GM12878 (cell line): ENCODE measurements around the gene PDZK1IP1. TPM values are rescaled to one million over a fixed set of nuclear protein-coding genes. Genes with fewer than 3 reads are reported as not detected.

ENCODE experiments used
- ATAC-seq: fragments of 200-7000 bp; cut with Tn5 transposase; 3 replicates; pipeline ENCODE4 v1.9.1; 2020; ENCODE audit warnings: mild to moderate bottlenecking, moderate library complexity
- BruUV-seq: library from RNA; stranded (reverse); fragments of 400-500 nt; replicated peaks from 2 replicates; lab custom pipeline; 2021; lab: Mats Ljungman, UMichigan
- CTCF ChIA-PET: fragments of 300-600 bp; sonication (Branson Sonifier 250); formaldehyde crosslinking; extraction: SDS; loops from one replicate; lab custom pipeline; 2021; ENCODE audit warnings: inconsistent platforms; lab: Yijun Ruan, JAX
- POLR2A ChIA-PET: fragments of 350-600 bp; formaldehyde crosslinking; extraction: SDS; loops from one replicate; lab custom pipeline; 2021; ENCODE audit warnings: inconsistent platforms; lab: Charles Lee
- RAD21 ChIA-PET: fragments of 300-600 bp; sonication (Branson Sonifier 250); formaldehyde crosslinking; loops from one replicate; lab custom pipeline; 2023; ENCODE audit warnings: antibody characterized with exemption; ENCODE audit not compliant: unreplicated experiment; lab: Charles Lee
- SMC1A ChIA-PET: fragments of 300-600 bp; sonication (Branson Sonifier 250); formaldehyde crosslinking; loops from one replicate; lab custom pipeline; 2023; ENCODE audit not compliant: unreplicated experiment, uncharacterized antibody; lab: Charles Lee
- DNase-seq: peaks from one replicate; pipeline ENCODE4 v3.0.0-alpha.2; 2011; ENCODE audit warnings: low read depth, low spot score
- FAIRE-seq: peaks from 3 replicates; lab custom pipeline; 2011; peaks lifted over from hg19 to GRCh38; lab: Jason Lieb, UNC
- H2AFZ ChIP-seq: 2 replicates; pipeline ENCODE4 v1.6.0; 2011; ENCODE audit warnings: low read depth, low read length, control low read depth; ENCODE audit not compliant: control insufficient read depth
- H3K27ac ChIP-seq: 2 replicates; pipeline ENCODE4 v1.5.1; 2011; ENCODE audit warnings: control low read depth; ENCODE audit not compliant: control insufficient read depth, insufficient read depth
- H3K27me3 ChIP-seq, 2 experiments: replicated peaks in 1 of 2; 2 replicates each; pipeline versions ENCODE4 v1.6.0 to v1.6.1; 2011; ENCODE audit warnings: low read length in 1 of 2; ENCODE audit not compliant: control insufficient read depth in 2 of 2, insufficient read depth in 2 of 2
- H3K36me3 ChIP-seq, 2 experiments: 2 replicates each; pipeline ENCODE4 v1.5.1; 2011; ENCODE audit warnings: low read length in 1 of 2; ENCODE audit not compliant: control insufficient read depth in 2 of 2, insufficient read depth in 2 of 2
- H3K4me1 ChIP-seq: 2 replicates; pipeline ENCODE4 v1.6.1; 2011; ENCODE audit warnings: mild to moderate bottlenecking, low read length, moderate library complexity, mixed read lengths; ENCODE audit not compliant: control insufficient read depth, insufficient read depth
- H3K4me2 ChIP-seq: 2 replicates; pipeline ENCODE4 v1.6.0; 2011; ENCODE audit warnings: control low read depth; ENCODE audit not compliant: control insufficient read depth, insufficient read depth
- H3K4me3 ChIP-seq: fragments of 200-600 bp; sonication (generic); 2 replicates; pipeline ENCODE4 v1.5.1; 2016
- H3K79me2 ChIP-seq: 2 replicates; pipeline ENCODE4 v1.6.0; 2011; ENCODE audit warnings: low read length; ENCODE audit not compliant: control insufficient read depth, insufficient read depth
- H3K9ac ChIP-seq: 2 replicates; pipeline ENCODE4 v1.8.0; 2011; ENCODE audit warnings: low read length, control low read depth, mixed read lengths; ENCODE audit not compliant: control insufficient read depth, insufficient read depth
- H3K9me3 ChIP-seq: replicated peaks from 3 replicates; pipeline ENCODE4 v1.5.1; 2011; ENCODE audit warnings: mild to moderate bottlenecking, low read length; ENCODE audit not compliant: control insufficient read depth, insufficient read depth
- H4K20me1 ChIP-seq: 2 replicates; pipeline ENCODE4 v1.6.0; 2011; ENCODE audit not compliant: control insufficient read depth, insufficient read depth
- ASH2L ChIP-seq: fragments of 300-600, 200-600 bp; sonication (generic); IDR thresholded peaks from 2 replicates; pipeline ENCODE4 v1.6.1; 2017; ENCODE audit warnings: low read depth, mild to moderate bottlenecking, borderline replicate concordance
- BCL11A ChIP-seq: IDR thresholded peaks from 2 replicates; pipeline ENCODE4 v1.6.1; 2011; ENCODE audit warnings: low read depth, low read length
- IKZF1 ChIP-seq: fragments of 450-650 bp; conservative IDR thresholded peaks from 2 replicates; pipeline ENCODE4 v1.6.1; 2017; ENCODE audit warnings: antibody characterized with exemption, mild to moderate bottlenecking
- MYB ChIP-seq: fragments of 150-350 bp; IDR thresholded peaks from 2 replicates; pipeline ENCODE4 v1.6.1; 2014; ENCODE audit warnings: mild to moderate bottlenecking, low read depth, low read length, borderline replicate concordance
- NKRF ChIP-seq: fragments of 450-650 bp; conservative IDR thresholded peaks from 2 replicates; pipeline ENCODE4 v1.6.1; 2017; ENCODE audit warnings: mild to moderate bottlenecking, moderate library complexity
- RCOR1 ChIP-seq: conservative IDR thresholded peaks from 2 replicates; pipeline ENCODE4 v1.6.1; 2012; ENCODE audit warnings: low read depth, low read length, improper control_type of control experiment
- SMAD5 ChIP-seq: IDR thresholded peaks from 2 replicates; pipeline ENCODE4 v1.6.1; 2016; ENCODE audit warnings: antibody characterized with exemption, low read depth
- TAF1 ChIP-seq: IDR thresholded peaks from 2 replicates; pipeline ENCODE4 v1.6.1; 2011; ENCODE audit warnings: mild to moderate bottlenecking, low read depth, low read length, borderline replicate concordance
- ZBTB40 ChIP-seq: fragments of 450-650 bp; IDR thresholded peaks from 2 replicates; pipeline ENCODE4 v1.6.1; 2016; ENCODE audit warnings: mild to moderate bottlenecking, moderate library complexity, borderline replicate concordance
- WGBS: methylation state at CpG from one replicate; pipeline ENCODE4 v1.1.6; 2016; ENCODE audit warnings: low lambda C conversion rate; ENCODE audit not compliant: insufficient replicate concordance, insufficient coverage; ENCODE audit errors: missing lambda C conversion rate; 5-methylcytosine and 5-hydroxymethylcytosine counted together
- in situ Hi-C: fragments of 300-500 bp; cut with MboI; formaldehyde crosslinking; loops from 9 replicates; pipeline ENCODE4 v1.14.3; 2018; ENCODE audit warnings: mixed read lengths
- intact Hi-C: fragments of 100-400 bp; cut with micrococcal nuclease; formaldehyde crosslinking; loops from one replicate; pipeline ENCODE4 v1.14.2; 2022; ENCODE audit not compliant: unreplicated experiment
- polyA plus RNA-seq, 11 experiments: library from polyadenylated mRNA; depleted of rRNA in 4 of 11; unstranded in 6 of 11; stranded (reverse) in 5 of 11; fragments of >200 nt; fragmentation: Nextera tagmentation in 4 of 11; fragmentation: Illumina TruSeq in 1 of 11; extraction: Ambion mirVana in 4 of 11; extraction: Trizol in 1 of 11; gene quantifications; 1 replicate in 1 of 11; 2 replicates in 10 of 11; pipeline versions ENCODE4 v1.2.1 to v1.2.3, GENCODE V29; 2011 to 2016; ENCODE audit warnings: inconsistent platforms in 2 of 11, missing spikeins in 2 of 11, low read depth in 1 of 11
- total RNA-seq, 4 experiments: library from RNA; depleted of rRNA in 3 of 4; stranded (reverse); fragments of >200 nt in 3 of 4; fragmentation: Illumina TruSeq in 1 of 4; extraction: Trizol in 1 of 4; gene quantifications; 2 replicates each; pipeline versions ENCODE4 v1.2.1 to v1.2.3, GENCODE V29; 2013 to 2021
- TF ChIP-seq, protein P1 (sequence below): IDR thresholded peaks from 2 replicates; pipeline ENCODE4 v1.6.1; 2012; ENCODE audit warnings: mild to moderate bottlenecking, low read depth, low read length

PDZK1IP1 gene
- total and polyA plus RNA-seq, 10 of the 15 experiments (the other 5 are each of a cell fraction or from before 2014, with no cell fraction given) = not detected

- H3K27ac ChIP-seq = no peak overlapping the region
- TF ChIP-seq MYB (no peak), ASH2L (no peak), TAF1 (no peak), ZBTB40 (no peak), IKZF1 (no peak), NKRF (no peak), RCOR1 (no peak), SMAD5 (no peak), BCL11A (no peak)
- TF ChIP-seq, protein P1, sequence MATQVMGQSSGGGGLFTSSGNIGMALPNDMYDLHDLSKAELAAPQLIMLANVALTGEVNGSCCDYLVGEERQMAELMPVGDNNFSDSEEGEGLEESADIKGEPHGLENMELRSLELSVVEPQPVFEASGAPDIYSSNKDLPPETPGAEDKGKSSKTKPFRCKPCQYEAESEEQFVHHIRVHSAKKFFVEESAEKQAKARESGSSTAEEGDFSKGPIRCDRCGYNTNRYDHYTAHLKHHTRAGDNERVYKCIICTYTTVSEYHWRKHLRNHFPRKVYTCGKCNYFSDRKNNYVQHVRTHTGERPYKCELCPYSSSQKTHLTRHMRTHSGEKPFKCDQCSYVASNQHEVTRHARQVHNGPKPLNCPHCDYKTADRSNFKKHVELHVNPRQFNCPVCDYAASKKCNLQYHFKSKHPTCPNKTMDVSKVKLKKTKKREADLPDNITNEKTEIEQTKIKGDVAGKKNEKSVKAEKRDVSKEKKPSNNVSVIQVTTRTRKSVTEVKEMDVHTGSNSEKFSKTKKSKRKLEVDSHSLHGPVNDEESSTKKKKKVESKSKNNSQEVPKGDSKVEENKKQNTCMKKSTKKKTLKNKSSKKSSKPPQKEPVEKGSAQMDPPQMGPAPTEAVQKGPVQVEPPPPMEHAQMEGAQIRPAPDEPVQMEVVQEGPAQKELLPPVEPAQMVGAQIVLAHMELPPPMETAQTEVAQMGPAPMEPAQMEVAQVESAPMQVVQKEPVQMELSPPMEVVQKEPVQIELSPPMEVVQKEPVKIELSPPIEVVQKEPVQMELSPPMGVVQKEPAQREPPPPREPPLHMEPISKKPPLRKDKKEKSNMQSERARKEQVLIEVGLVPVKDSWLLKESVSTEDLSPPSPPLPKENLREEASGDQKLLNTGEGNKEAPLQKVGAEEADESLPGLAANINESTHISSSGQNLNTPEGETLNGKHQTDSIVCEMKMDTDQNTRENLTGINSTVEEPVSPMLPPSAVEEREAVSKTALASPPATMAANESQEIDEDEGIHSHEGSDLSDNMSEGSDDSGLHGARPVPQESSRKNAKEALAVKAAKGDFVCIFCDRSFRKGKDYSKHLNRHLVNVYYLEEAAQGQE = no peak
- TF ChIP-seq, all 136 proteins: peak for 0
- intact Hi-C loops = no loop called here
- H3K27me3 ChIP-seq = no peaks in the 10 kb centered on the region
- H3K9me3 ChIP-seq = no peaks in the 10 kb centered on the region
- no peaks in the 10 kb centered on the region for H3K79me2 ChIP-seq
- DNase-seq (no peak), FAIRE-seq (no peak), ATAC-seq (no peak)
- in situ Hi-C loops = no loop called here
- H3K4me1 ChIP-seq = peaks cover 3% of the 10 kb centered on the region; the same call in 1 of the 2 replicates
- no peak overlapping the region for H3K9ac ChIP-seq
- WGBS = 13% methylated on average over 18 of the region's 18 CpGs
- H3K4me3 ChIP-seq = no peak overlapping the region
- H3K4me2 ChIP-seq = no peak overlapping the region
- no peaks in the 10 kb centered on the region for H3K36me3 ChIP-seq
- no peak overlapping the region for H2AFZ ChIP-seq
- CTCF ChIA-PET = interaction anchor here (1.0 to 6.1 kb wide), 4 partner anchors 12 to 529 kb away, joined by 3 to 70 read pairs (median 4); no protein-coding TSS in a partner anchor
- RAD21 ChIA-PET = no interaction called here
- H4K20me1 ChIP-seq = no peaks in the 10 kb centered on the region
- BruUV-seq = no TSS peak
- SMC1A ChIA-PET = interaction anchor here (0.9 kb wide), 1 partner anchor 81 kb away, joined by 4 read pairs; no protein-coding TSS in a partner anchor
- POLR2A ChIA-PET = no interaction called here
These were observed 8.5 kb downstream of the PDZK1IP1 start for GRCh38 chr1:47181095-47181954.
